ENCODE data around the gene NINL.
"Not testable (repeated sequence)": the region's sequence is repeated elsewhere in the genome, so short reads cannot be mapped to it uniquely, and the experiment has no call there.

The NINL gene

GRCh38 chr20:25532015-25532751 is 53.1 kb downstream of the NINL start:
- no peak for DNase-seq

- no peak for DNase-seq
Observed at GRCh38 chr20:25529295-25529951, 55.9 kb downstream of the NINL start.

GRCh38 chr20:25527949-25528348 is 57.4 kb downstream of the NINL start:
- no peak for DNase-seq

- DNase-seq: no peak
Observed at GRCh38 chr20:25526446-25526845, 58.9 kb downstream of the NINL start.

- no peak for DNase-seq
Observed at GRCh38 chr20:25525867-25526266, 59.5 kb downstream of the NINL start.

- no peak for DNase-seq
Observed at GRCh38 chr20:25525295-25525694, 60.0 kb downstream of the NINL start.

- DNase-seq: peak; percentile 21
Observed at GRCh38 chr20:25521382-25521781, 63.9 kb downstream of the NINL start.

- DNase-seq: no peak
Observed at GRCh38 chr20:25517124-25517523, 68.2 kb downstream of the NINL start.

- no peak for DNase-seq
Observed at GRCh38 chr20:25514747-25515340, 70.5 kb downstream of the NINL start.

- no peak for DNase-seq
Observed at GRCh38 chr20:25514195-25514594, 71.1 kb downstream of the NINL start.

- no peak for DNase-seq
Observed at GRCh38 chr20:25512709-25513108, 72.6 kb downstream of the NINL start.

GRCh38 chr20:25511183-25511582 is 74.1 kb downstream of the NINL start:
- DNase-seq: no peak

- DNase-seq: no peak
Observed at GRCh38 chr20:25510721-25511120, 74.6 kb downstream of the NINL start.

GRCh38 chr20:25510202-25510601 is 75.1 kb downstream of the NINL start:
- no peak for DNase-seq

GRCh38 chr20:25509084-25509483 is 76.2 kb downstream of the NINL start:
- DNase-seq: no peak

- DNase-seq: no peak
Observed at GRCh38 chr20:25508083-25508770, 77.1 kb downstream of the NINL start.

- DNase-seq: no peak
Observed at GRCh38 chr20:25507385-25508082, 77.8 kb downstream of the NINL start.

- no peak for DNase-seq
Observed at GRCh38 chr20:25504366-25505135, 80.8 kb downstream of the NINL start.

GRCh38 chr20:25503936-25504335 is 81.4 kb downstream of the NINL start:
- no peak for DNase-seq

- not testable (repeated sequence) for DNase-seq
Observed at GRCh38 chr20:25503051-25503639, 82.2 kb downstream of the NINL start.

- DNase-seq: no peak
Observed at GRCh38 chr20:25500880-25501351, 84.4 kb downstream of the NINL start.

Measured in COR-L47 (cell line).